Fibroblast of mammary gland (primary cell): ENCODE results near the gene WASHC2A.
"Not testable (repeated sequence)": the region's sequence is repeated elsewhere in the genome, so short reads cannot be mapped to it uniquely, and the experiment has no call there.

Experiments used
- DNase-seq: peaks from one replicate; pipeline ENCODE4 v3.0.0-alpha.2; 2010; ENCODE audit warnings: low read depth
- H3K4me3 ChIP-seq: 2 replicates; pipeline ENCODE4 v1.5.1; 2011; ENCODE audit warnings: low read depth, mild to moderate bottlenecking, low read length, moderate library complexity; ENCODE audit not compliant: control insufficient read depth
- TF ChIP-seq, protein P1 (sequence below): conservative IDR thresholded peaks from 2 replicates; pipeline ENCODE4 v1.5.1; 2011; ENCODE audit warnings: low read depth, low read length, inconsistent platforms; ENCODE audit not compliant: control insufficient read depth, insufficient read depth

Gene WASHC2A

DNA sequence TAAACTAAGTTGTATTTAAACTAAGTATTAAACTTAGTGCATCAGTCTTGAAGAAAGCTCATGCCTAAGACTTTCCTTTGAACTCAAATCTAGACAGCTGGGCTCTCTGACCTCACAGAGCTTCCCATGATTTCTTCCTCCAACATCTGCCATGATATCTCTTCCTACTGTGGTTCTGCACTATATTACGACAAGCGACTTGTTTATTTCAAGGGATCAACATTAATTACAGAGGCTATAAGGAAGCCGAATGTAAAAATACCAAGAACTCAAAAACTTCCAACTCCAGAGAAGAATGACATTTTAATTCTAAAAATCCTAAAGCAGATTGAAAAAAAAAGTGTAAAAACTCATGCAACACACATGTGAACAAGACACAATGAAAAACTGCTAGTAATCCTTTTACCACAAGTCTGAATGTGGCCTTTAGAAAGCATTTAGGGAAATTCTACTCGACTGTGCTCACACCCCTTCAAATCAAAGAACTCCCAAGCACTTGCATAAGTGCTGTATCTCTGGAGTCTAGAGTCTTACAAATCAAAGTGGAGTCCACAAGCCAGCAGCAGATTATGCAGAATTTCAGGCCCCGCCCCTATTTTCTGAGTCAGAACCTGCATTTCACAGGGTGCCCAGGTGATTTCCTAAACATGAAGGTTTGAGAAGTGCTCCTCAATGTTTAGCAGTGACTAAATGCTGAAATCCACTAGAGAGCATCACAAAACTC lies 22.7 kb upstream of the WASHC2A start:
- H3K4me3 ChIP-seq: no peak overlapping the region
- TF ChIP-seq, protein P1, sequence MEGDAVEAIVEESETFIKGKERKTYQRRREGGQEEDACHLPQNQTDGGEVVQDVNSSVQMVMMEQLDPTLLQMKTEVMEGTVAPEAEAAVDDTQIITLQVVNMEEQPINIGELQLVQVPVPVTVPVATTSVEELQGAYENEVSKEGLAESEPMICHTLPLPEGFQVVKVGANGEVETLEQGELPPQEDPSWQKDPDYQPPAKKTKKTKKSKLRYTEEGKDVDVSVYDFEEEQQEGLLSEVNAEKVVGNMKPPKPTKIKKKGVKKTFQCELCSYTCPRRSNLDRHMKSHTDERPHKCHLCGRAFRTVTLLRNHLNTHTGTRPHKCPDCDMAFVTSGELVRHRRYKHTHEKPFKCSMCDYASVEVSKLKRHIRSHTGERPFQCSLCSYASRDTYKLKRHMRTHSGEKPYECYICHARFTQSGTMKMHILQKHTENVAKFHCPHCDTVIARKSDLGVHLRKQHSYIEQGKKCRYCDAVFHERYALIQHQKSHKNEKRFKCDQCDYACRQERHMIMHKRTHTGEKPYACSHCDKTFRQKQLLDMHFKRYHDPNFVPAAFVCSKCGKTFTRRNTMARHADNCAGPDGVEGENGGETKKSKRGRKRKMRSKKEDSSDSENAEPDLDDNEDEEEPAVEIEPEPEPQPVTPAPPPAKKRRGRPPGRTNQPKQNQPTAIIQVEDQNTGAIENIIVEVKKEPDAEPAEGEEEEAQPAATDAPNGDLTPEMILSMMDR: no peak
- no peak for DNase-seq

DNA sequence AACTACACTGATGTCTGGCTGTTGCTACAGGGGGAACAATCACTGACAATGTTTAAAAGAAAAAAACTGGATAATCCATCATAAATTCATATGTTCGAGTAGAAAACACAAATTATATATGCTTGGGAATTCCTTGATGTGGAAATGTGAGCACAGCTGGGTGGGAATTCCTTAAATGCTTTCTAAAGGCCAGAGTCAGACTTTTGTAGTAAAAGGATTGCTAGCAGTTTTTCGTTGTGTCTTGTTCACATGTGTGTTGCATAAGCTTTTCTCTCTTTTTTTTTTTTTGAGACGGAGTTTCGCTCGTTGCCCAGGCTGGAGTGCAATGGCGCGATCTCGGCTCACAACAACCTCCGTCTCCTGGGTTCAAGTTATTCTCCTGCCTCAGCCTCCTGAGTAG lies 21.3 kb upstream of the WASHC2A start:
- not testable (repeated sequence) for DNase-seq, H3K4me3 ChIP-seq

DNA sequence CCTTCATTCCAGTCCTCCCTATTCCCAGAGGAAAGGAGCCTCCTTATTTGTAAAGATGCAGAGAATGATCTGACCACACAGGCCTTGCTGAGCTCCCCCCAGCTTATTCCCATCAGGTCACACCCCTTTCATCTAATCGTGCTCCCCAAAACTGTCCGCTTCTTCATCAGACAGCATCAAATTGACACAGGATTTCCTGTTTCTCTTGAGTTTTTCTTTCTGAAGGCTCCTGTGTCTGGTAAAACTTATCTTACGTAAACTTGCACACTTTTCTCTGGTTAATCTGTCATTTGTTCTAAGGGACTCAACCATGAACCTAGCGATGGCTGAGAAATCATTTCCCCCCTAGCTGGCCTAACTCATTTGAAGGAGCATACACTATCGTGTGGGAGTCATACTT lies 20.2 kb upstream of the WASHC2A start:
- DNase-seq, H3K4me3 ChIP-seq: not testable (repeated sequence)

DNA sequence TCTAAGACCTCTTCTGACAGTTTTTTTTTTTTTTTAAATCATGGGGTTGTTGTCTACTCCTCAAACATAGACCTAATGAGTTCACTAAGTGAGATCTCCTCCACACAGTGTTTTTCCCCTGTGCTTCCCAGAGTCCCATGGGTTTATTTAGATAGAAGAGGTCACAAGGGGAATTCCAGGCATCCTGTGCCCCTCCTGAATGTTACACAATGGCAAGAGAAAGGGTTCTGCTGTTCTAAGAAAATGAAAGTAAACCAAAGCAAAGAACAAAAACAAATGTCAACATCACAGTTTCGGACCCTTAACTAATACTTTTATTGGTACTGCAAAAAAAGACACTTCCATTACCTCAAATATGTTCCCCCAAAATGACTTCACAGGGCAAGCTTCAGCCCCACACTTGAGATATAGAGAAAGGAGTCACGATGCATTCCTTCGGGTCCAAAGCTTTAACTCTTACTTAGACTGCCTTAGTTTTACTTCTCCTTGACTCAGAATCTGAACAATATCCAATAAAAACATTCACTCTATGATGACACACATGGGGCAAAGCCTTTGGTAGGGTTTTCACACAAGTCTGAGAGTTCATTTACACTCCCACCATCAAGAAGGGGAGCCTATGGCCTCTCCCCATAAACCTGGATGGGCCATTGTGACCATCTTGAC lies 15.6 kb upstream of the WASHC2A start:
- peak; percentile 62 for DNase-seq
- H3K4me3 ChIP-seq: not testable (repeated sequence)

- H3K4me3 ChIP-seq, DNase-seq: not testable (repeated sequence)
Observed at GRCh38 chr10:50052778-50053376, 14.9 kb upstream of the WASHC2A start.

- H3K4me3 ChIP-seq, DNase-seq: not testable (repeated sequence)
Observed at GRCh38 chr10:50055494-50056292, 12.1 kb upstream of the WASHC2A start.

DNA sequence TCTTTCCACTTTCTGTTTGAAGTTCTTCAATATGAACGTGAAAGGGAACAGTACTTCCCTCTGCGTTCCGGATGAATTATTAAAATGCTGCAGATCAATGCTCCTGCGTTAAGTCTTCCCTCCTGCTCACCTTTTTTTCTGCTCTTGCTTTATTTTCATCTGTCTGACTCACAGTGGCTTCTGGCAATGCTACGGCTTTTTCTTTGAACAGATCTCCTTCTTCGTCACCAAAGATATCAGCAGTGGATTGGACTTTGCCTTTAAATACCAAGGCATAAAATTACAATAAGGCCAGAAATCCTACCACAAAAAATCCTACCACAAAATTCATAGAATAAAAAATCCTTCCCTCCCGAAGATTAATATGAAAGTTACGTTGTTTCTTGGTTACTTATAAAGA lies 11.1 kb upstream of the WASHC2A start:
- H3K4me3 ChIP-seq, DNase-seq: not testable (repeated sequence)

DNA sequence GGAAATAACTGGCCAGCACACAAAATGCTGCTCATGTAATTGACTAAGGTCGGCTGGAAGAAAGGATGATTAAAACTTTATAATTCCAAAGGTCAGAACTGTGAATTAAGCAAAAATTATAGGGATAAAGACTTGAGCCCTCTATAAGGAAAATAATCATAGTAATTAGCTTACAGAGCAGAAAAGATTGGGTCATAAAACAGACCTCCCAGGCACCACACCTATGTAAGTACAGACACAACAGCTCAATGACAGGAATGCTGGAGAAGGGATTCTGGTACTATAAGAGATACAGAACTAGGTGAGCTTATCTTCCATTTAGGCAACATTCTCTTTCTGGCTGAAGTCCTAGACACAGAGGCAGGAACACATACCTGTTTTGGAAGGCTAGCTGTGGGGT lies 9.0 kb upstream of the WASHC2A start:
- not testable (repeated sequence) for H3K4me3 ChIP-seq, DNase-seq

DNA sequence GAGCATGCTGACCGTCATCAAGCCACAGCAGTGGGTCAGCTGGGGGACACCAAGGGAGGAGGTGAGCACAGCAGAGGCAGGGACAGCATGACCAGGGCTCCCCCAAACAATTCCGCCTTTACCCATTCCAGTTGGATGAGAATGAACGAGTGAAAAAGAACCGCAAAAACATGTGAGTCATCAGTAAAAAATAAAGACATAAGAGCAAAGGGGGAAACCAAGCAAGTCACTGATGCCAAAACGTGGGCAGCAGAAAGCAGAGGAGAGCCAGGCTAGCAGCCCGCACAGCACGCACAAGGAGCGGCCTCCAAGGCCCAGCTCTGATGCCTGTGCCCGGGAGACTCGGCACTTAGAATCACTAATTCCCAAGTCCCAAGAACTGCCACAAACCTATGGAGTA lies 7.8 kb upstream of the WASHC2A start:
- DNase-seq: peak; percentile 30

GRCh38 chr10:50061548-50061947 lies 6.2 kb upstream of the WASHC2A start:
- not testable (repeated sequence) for DNase-seq, H3K4me3 ChIP-seq

More for the DNA sequence above, 7.8 kb upstream of the WASHC2A start:
- H3K4me3 ChIP-seq: not testable (repeated sequence)

DNA sequence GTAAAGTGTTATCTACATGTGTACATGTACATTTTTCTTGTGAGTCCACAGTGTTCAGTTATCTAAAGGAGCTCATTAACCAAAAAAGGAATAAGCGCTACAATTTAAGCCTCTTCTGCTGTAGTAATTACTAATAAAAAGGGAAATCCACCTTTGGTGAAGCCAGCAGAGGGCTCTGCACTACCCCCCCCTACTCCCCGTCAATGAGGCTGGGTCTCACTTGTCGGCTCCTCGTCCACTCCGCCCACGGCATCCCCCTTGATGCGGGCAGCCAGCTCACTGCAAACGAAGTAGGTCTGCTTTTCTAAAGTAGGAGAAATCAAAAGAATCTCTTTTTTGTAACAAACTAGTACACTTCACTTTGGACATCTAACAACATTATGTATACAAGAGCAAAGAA lies 4.7 kb upstream of the WASHC2A start:
- DNase-seq: no peak
- TF ChIP-seq, protein P1: peak; percentile 4
- H3K4me3 ChIP-seq: no peak overlapping the region

DNA sequence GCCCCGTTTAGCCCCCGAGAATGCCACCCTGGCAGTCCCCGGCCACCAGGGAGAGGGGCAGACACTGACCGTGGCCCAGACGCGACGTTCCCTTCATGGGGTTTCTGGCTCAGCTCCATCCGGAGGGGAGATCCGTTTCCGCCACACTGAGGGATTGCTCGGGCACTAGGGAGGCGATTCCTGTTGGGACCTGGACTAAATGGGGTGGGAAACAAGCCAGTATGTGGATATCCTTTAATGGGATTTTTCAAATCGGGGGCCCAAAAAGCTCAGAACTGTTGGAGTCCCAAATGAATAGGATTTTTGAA lies 552 bp downstream of the WASHC2A start:
- peak overlapping the region; percentile 44 for H3K4me3 ChIP-seq
- DNase-seq: not testable (repeated sequence)

DNA sequence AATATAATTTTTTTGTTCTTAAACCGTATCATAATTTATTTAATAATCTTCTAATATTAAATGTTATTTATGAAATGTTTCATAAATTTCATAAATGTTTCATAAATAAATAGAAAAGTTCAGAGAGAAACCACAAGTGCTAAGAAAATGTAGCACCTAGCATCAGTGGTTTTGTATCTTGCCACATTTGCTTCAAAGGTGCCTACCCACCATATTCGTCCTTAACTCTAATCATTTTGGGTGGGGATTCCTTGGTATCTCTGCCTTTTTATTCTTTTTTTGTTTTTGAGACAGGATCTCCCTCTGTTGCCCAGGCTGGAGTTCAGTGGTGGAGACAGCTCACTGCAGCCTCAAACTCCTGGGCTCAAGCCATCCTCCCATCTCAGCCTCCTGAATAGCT lies 7.4 kb downstream of the WASHC2A start:
- not testable (repeated sequence) for H3K4me3 ChIP-seq, DNase-seq
